Testis (tissue), 3 donors: Measurements from ENCODE around the gene TMEM100. TPM values are rescaled to one million over a fixed set of nuclear protein-coding genes. Genes with fewer than 3 reads are reported as not detected.
A peak's percentile ranks its signal among the peaks of the same experiment; 100 is the strongest.

Experiments used
- DNase-seq: peaks from one replicate; pipeline ENCODE4 v3.0.0-alpha.2; 2019
- H3K27ac ChIP-seq, 2 donors: fragments of 200-600 bp; sonication (generic); one replicate each; pipeline ENCODE4 v1.5.1; 2019
- H3K27me3 ChIP-seq: fragments of 200-600 bp; sonication (generic); one replicate; pipeline ENCODE4 v1.5.1; 2019
- H3K36me3 ChIP-seq: fragments of 200-600 bp; sonication (generic); one replicate; pipeline ENCODE4 v1.5.1; 2017; ENCODE audit warnings: low read depth; ENCODE audit errors: missing control alignments
- H3K4me1 ChIP-seq: fragments of 200-600 bp; sonication (generic); one replicate; pipeline ENCODE4 v1.5.1; 2019
- H3K4me3 ChIP-seq, 2 donors: fragments of 200-600 bp; sonication (generic); one replicate each; pipeline ENCODE4 v1.5.1; 2017 to 2019
- H3K9me3 ChIP-seq: fragments of 200-600 bp; sonication (generic); one replicate; pipeline ENCODE4 v1.5.1; 2017
- CTCF ChIP-seq, 3 experiments: fragments of 450-650 bp in 2 of 3; fragments of 200-600 bp in 1 of 3; sonication (generic) in 1 of 3; IDR thresholded peaks; one replicate each; pipeline ENCODE4 v1.5.1; 2016 to 2019; ENCODE audit warnings: antibody characterized with exemption in 3 of 3, mild to moderate bottlenecking in 2 of 3, moderate library complexity in 1 of 3
- POLR2A ChIP-seq: fragments of 450-650 bp; IDR thresholded peaks from one replicate; pipeline ENCODE4 v1.6.1; 2017; ENCODE audit warnings: antibody characterized with exemption, mild to moderate bottlenecking, moderate library complexity
- WGBS, 2 donors: methylation state at CpG; one replicate each; pipeline ENCODE4 v1.1.5; 2018; 5-methylcytosine and 5-hydroxymethylcytosine counted together
- intact Hi-C: fragments of 100-400 bp; cut with DNase I; formaldehyde crosslinking; loops from one replicate; pipeline ENCODE4 v1.15.1; 2023; ENCODE audit warnings: low total_unique reads
- polyA plus RNA-seq: library from polyadenylated mRNA; stranded (reverse); fragments of 350-450 nt; fragmentation: Illumina TruSeq; extraction: RNeasy Lipid Tissue Mini Kit (QIAGEN cat#74804); gene quantifications from one replicate; pipeline ENCODE4 v1.2.3, GENCODE V29; 2014; ENCODE audit warnings: low read depth, low replicate concordance; ENCODE audit not compliant: insufficient read depth
- total RNA-seq, 2 donors: library from RNA; depleted of rRNA; stranded (reverse); fragments of >200 nt; gene quantifications; one replicate each; pipeline ENCODE4 v1.2.3, GENCODE V29; 2016

TMEM100 gene
- total and polyA plus RNA-seq, 3 donors from 2014 or later = 3.1 to 5.8 (median 4.4) TPM

DNA sequence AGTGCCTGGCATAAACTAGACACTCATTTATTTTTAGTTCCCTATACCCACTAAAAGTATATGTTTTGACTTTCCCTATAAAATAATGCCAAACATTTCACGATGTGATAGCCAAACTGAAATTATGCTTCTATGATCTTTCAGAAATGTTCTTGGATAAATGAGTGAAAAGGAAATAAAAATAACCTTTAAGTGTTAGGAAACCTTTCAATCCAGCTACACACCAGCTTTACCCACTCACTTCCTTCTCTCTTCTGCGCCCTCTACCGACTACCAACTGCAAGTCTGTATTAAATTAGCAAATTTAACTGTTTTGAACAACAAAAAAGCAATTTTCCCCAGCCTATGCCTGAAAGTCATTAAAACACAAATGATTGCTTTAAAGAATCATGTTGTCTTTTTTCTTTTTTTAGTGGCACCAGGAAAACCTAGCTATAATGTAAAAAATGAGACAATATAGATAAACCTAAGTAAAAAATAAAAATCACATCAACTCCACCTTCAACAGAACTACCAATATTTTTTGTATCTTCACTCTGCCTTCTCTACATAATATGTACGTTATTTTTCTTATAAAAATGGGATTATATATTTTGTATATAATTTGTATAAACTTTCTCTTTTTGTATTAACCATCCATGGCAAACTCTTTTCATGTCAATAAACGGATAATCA, 13.2 kb upstream of the TMEM100 start:
- Histone ChIP-seq H3K4me3 (no peak overlapping the region), H3K9me3 (no peaks in the 10 kb centered on the region), H3K36me3 (no peaks in the 10 kb centered on the region), H3K4me1 (peaks cover 12% of the 10 kb centered on the region), H3K27me3 (no peaks in the 10 kb centered on the region), H3K27ac (no peak overlapping the region)
- TF ChIP-seq POLR2A (no peak), CTCF (IDR thresholded peaks at IDR 0.05) (peak; percentile 26 to 62 (median 49))
- intact Hi-C loops = no loop called here
- WGBS, 2 donors = 51 to 57% methylated on average over 5 of the region's 5 CpGs
- DNase-seq = peak; percentile 36

DNA sequence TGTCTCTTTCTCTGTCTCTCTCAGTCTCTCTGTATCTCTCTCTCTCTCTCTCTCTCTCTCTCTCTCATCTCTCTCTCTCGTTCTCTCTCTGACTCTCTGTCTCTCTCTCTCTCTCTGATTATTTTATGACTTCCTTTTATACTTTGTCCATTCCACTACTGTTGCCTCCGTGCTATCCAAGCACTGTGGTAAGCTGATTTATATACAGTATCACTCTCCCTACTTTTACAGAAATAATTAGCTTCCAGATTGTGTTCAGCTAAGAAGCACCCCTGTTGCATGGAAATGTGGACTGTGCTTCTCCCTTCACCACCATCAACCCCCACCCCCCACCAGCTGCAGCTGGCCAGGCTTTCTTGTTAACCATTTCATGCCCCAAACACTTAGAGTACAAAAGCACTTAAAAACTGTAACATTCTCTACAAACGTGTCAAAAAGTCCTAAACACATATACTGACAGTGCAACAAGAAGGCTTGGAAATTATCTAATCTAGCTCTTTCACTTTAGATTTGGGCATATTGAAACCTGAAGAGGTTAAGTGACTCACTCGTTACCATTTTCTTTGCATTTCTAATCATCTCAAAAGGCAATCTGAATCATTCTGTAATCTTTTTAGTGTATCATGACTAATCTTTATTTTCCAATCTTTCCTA, 11.6 kb upstream of the TMEM100 start:
- H3K4me3 ChIP-seq = no peak overlapping the region
- DNase-seq = no peak
- intact Hi-C loops = no loop called here
- WGBS, 2 donors = 45 to 55% methylated on average over 4 of the region's 4 CpGs
- H3K36me3 ChIP-seq = no peaks in the 10 kb centered on the region
- peaks cover 12% of the 10 kb centered on the region for H3K4me1 ChIP-seq
- no peaks in the 10 kb centered on the region for H3K9me3 ChIP-seq
- TF ChIP-seq CTCF (IDR thresholded peaks at IDR 0.05) (no peak), POLR2A (no peak)
- H3K27ac ChIP-seq = peak overlapping the region in 1 of 2 donors; percentile 41
- no peaks in the 10 kb centered on the region for H3K27me3 ChIP-seq

DNA sequence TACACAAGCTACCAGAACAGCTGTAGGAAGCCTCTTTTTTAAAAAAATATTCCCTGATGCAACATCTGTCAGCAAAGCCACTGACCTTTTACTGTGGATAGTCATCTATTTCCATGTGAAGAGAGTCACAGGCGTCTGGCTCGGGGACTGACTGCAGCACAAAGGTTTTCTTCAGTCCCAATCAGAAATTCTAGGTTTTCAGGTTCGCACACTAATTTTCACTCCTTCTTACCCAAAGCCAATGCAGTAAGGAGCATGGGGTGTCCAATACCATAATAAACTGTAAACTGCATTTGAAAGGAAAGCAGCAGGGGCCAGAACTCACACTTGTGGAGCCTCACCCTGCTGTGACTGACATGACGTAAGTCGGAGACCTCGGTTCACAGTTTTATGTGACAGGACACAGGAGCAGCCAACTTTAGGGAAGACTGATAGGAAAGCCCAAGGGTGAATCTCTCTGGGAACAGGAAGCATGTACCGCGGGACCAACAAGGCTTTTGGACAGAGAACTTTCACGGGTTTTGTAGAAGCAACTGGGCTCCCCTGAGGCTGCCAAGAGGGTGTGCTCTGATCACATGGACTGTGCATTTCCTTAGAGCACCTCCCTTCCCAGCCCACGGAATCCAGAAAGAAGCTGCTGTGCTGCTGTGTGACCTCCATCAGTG, 9.1 kb upstream of the TMEM100 start:
- Histone ChIP-seq H3K27ac (peak overlapping the region; percentile 75 to 89), H3K27me3 (no peaks in the 10 kb centered on the region), H3K36me3 (no peaks in the 10 kb centered on the region), H3K9me3 (no peaks in the 10 kb centered on the region), H3K4me3 (peak overlapping the region; percentile 34), H3K4me1 (peaks cover 19% of the 10 kb centered on the region)
- WGBS, 2 donors = 41 to 44% methylated on average over 10 of the region's 10 CpGs
- DNase-seq = peak; percentile 80
- intact Hi-C loops = no loop called here
- TF ChIP-seq CTCF (IDR thresholded peaks at IDR 0.05) (no peak), POLR2A (no peak)

DNA sequence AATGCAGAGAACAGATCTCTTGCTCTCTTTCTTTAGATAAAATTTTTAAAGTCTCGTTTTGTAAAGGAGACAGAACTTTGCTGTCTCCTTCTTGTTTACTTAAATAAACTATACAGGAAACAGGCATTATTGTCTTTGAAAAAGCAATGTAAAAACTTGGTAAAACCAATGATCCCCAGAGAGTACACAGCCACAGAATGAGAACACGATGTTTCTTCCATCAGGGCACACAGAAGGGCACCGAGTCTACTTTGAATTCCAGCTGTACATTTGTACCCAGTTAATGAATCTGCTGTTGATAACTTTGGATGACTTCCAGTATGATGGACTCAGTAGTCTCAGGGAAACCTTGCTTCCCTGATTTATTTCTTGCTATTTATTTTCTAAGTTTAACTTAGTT, 8.1 kb upstream of the TMEM100 start:
- 18 to 34% methylated on average over 3 of the region's 3 CpGs for WGBS, 2 donors
- TF ChIP-seq POLR2A (no peak), CTCF (IDR thresholded peaks at IDR 0.05) (no peak)
- Histone ChIP-seq H3K9me3 (no peaks in the 10 kb centered on the region), H3K27me3 (no peaks in the 10 kb centered on the region), H3K27ac (peak overlapping the region; percentile 75 to 89), H3K36me3 (no peaks in the 10 kb centered on the region), H3K4me1 (peaks cover 24% of the 10 kb centered on the region), H3K4me3 (peak overlapping the region in 1 of 2 donors; percentile 34)
- no peak for DNase-seq
- intact Hi-C loops = no loop called here
